GM19035 (cell line): ENCODE measurements around the gene DPEP3.
"Not testable (repeated sequence)": the region's sequence is repeated elsewhere in the genome, so short reads cannot be mapped to it uniquely, and the experiment has no call there.

Experiments used
- ATAC-seq: cut with Tn5 transposase; IDR thresholded peaks from one replicate; pipeline ENCODE4 v1.9.1; 2021; ENCODE audit not compliant: unreplicated experiment

The DPEP3 gene

DNA sequence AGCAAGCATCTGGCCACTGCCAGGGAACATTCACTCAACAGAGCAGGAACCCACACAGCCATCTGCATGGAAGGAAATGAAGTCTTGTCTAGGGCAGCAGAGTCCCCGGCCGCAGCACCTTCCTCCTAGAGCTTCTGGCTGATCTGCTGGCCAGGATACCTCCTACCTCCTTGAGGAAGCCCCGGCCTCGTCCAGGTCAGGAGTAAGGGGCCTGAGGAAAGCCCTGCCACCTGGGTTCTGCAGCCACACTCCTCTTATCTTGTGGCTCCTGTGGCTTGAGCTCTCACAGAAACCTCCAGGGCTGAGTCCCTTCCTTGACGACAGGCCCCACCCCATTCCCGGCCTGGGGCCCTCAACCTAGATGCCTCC is 13.7 kb upstream of the DPEP3 start:
- not testable (repeated sequence) for ATAC-seq

DNA sequence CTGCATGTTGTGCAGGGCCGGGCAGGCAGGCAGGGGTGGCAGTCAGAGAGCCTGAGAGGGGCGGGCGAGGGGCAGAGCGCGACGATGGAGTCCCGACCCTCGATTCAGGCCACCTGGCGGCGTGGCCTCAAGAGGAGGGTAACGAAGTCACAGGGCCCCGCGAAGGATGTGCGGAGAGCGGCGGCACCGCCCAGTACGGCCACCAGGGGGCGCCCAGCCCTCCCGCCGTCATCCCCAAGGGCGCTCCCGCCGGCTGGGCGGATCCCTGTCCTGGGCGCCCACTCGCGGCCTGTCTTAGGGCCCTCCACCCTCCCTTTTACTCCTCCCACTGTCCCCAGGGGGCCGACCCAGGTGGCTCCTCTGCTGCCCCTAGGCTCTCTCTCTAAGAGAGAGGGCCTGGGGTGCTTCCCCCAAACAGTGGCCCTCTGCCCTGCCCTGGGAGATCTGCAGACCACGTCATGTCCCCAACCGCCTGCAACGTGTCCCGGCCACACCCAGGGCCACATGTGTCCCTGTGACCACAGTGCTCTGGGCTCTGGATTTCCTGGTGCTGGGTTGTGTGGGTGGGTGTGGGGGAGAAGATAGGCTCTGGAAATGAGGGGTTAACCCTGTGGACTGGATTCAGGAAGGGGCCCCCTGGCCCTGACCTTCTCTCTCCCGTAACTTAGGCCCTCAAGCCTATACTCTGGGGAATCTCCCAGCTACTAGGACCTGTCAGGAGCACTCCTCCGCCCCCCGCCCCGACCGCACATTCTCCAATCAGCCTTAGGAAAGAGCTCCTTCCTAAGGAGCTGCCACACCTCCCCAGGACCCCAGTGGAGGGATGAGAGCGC is 13.1 kb upstream of the DPEP3 start:
- peak; percentile 77 for ATAC-seq

DNA sequence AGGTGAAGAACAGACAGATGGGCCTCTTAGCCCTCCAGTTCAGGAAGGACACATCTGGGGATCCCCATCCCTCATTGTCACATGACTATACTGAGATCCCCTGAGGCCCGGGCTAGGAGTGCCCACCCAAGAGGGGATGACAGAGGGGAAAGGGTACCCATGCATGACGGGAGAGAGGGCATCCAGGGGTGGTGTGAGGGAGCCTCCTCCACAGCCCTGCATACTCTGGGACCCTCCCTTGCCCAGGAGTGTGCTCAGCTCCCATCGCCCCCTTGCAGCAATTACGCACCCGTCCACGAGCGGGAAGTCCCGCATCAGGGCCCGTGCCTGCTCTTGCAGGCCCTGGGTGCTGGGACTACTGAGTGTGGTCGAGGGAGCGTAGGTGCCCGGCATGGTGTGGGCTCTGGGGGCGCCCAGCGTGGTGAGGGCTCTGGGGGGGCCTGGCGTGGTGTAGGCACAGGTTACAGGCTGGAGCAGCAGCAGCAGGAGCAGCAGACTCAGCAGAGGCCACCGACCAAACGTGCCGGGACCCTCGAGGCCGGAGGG is 12.4 kb upstream of the DPEP3 start:
- peak; percentile 20 for ATAC-seq

DNA sequence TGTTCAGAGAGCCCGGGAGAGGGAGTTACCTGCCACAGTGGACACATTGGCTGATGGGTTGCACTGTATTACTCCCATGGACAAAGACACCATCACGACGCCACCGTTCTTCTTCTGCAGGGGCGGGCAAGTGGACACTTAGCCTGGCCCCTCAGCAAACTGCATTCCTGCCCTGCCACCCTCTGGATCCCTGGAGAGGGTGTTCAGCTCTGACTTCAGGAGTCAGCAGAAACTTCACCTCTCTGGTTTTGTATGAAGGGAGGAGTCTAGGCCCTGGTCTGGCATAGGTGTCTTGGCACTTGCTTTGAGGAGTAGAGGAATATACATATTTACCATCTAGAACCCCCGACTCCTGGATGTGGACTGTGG is 9.7 kb upstream of the DPEP3 start:
- no peak for ATAC-seq

DNA sequence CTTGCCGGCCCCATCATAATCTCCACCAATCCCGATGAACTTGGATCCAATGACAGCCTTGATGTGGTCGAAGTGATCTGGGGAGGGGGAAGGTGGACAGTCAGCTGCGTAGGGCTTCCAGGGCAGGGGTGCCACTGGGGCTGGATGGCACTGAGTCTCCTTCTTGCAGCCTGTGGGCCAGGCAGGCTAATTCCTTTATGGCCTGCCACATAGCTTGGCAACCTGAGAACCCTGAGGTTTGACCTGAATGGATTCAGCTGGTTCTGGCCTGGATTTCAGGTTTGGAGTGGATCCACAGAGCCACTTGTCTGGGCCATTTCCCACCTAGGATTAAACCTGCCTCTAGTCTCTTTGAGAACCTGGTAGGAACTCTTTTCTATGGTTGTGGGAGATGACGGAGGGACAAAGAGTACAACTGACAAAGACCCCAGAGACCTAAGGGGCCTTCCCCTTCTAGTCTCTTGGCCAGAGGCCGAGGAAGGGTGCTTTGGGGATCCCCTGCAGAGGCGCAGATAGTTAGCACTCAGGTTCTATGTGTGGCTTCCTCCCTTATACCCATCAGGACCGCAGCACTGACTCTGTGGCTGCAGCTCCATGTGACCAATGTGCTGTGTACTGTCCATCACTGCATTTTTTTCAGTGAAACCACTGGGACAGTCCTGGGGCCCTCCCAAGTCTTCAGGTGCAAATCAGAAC is 9.2 kb upstream of the DPEP3 start:
- no peak for ATAC-seq

DNA sequence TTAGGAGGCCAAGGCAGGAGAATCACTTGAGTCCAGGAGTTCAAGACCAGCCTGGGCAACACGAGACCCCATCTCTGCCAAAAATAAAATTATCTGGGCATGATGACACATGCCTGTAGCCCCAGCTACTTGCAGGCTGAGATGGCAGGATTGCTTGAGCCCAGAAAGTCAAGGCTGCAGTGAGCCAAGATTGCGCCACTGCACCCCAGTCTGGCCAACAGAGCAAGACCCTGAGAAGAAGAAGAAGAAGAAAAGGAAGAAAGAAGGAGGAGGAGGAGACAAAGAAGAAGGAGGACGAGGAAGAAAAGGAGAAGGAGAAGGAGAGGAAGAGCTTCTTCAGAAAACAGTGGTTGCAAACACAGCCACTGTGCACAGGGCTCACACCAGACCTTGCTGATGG is 8.4 kb upstream of the DPEP3 start:
- ATAC-seq = no peak

DNA sequence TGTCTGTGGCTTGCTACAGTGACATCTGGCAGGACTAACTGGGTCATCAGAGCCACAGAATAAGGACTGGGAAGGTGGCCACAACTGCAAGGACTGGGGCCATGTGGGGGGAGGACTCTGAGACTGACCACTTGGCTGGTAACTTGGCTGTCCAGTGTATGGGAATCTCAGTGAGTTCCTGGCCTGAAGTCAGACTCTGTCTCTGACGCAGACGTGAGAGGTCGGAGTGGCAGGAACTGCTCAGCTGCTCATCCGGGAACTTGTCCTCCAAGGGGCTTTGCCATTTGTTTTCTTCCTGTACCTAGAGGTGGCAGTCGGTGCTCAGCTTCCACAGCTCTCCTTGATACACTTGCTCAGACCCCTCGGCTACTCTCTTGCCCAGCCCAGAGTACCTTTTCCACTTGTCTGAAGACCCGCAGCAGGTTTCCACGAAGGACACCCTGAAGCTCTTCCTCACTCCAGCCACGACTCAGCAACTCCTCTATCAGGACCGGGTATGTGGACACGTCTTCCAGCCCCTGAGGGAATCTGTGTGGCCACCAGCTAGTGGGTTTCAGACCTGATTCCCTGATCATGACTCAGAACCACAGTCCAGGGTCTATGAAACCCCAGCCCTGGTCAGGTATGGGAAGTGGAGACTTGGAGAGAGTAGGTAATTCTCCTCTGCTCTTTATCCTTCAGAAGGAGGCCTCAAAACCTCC is 7.3 kb upstream of the DPEP3 start:
- ATAC-seq = no peak

DNA sequence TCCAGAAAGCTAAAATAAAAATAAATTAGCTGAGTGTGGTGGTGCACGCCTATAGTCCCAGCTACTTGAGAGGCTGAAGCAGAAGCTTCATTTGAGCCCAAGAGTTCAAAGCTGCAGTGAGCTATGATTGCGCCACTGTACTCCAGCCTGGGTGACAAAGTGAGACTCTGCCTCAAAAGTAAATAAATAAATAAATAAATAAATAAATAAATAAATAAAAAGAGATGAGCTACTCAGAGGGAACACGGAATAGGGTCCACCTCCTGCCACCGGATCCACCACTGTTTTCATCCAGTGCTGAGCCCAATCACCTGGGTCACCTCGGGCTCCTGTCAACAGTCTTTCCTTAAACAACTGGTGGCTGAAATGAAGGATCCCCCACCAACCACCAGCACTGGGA is 6.7 kb upstream of the DPEP3 start:
- no peak for ATAC-seq

DNA sequence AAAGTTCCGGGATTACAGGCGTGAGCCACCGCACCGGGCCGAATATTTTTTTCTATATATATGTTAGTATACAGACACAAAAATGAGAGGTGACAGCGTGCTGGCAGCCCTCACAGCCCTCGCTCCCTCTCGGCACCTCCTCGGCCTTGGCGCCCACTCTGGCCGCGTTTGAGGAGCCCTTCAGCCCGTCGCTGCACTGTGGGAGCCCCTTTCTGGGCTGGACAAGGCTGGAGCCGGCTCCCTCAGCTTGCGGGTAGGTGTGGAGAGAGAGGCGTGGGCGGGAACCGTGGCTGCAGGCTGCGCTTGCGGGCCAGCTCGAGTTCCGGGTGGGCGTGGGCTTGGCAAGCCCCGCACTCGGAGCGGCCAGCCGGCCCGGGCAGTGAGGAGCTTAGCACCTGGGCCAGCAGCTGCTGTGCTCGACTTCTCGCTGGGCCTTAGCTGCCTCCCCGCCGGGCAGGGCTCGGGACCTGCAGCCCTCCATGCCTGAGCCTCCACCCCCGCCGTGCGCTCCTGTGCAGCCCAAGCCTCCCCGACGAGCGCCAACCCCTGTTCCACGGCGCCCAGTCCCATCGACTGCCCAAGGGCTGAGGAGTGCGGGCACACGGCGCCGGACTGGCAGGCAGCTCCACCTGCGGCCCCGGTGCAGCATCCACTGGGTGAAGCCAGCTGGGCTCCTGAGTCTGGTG is 1.9 kb upstream of the DPEP3 start:
- ATAC-seq = no peak

DNA sequence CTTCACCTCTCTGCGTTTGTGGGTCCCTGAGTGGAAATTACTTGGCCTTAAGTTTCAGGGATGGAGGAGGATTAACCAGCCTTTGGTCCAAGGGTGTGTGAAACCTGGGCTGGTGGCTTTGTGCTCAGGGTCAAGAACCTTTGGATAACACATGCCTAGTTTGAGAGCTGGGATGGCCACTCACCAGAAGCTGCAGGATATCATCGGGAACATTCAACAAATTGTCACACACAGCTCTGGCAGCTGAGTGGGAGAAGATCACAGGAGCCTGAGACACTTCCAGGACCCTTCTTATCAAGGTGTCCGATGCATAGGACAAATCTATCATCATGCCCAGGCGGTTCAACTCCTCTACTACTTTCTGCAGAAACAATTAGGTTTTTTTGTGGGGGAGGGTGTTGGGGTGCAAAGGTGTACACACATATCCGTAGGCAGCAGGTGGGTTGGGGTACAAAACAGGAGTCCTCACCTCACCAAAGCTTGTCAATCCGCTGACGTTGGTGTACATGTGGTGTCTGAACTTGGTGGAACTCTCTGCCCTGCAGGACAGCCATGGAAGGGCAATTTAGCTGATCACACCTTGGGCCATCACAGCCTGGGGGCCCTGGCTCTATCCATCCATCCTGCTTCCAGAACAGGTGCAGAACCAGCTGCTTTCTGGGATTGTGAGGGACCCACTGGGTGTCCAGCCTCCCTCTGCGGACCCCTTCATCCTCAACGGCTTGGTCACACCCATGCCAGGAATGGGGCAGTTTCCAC is 2.7 kb downstream of the DPEP3 start:
- ATAC-seq = no peak

DNA sequence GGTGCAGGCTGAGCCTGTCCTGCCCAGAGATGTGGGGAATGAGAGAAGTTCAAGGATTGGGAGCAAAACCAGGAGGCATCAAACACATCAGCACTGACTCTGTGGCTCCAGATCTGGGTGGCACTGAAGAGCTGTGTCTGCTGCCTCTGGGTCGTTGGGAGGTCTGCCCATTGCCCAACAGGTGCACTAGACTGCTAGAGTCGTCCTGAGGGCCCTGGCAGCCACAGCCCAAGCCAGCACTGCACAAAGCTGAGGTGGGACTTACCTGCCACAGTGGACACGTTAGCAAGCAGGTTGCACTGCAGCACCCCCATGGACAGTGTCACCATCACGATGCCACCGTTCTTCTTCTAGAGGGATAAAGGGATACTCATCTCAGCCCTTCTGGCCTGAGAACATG is 3.3 kb downstream of the DPEP3 start:
- ATAC-seq = no peak

DNA sequence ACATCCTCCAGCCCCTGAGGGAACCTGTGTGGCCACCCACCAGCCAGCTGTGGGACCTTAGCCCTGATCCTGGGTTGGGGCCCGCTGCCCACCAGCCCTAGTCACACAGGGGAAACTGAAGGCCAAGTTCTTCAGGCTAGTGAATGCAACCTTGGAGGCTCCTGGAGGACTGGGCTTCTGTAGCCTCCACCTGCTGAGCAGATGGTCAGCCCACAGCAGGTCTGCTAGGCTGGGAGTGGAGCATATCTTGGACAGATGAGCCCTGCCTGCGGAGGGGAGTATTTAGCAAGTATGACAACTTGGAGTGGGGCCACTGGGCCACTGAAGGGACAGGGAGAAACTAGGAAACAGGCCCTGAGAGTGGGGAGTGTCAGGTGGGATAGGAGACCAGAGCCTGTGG is 4.1 kb downstream of the DPEP3 start:
- ATAC-seq = no peak

DNA sequence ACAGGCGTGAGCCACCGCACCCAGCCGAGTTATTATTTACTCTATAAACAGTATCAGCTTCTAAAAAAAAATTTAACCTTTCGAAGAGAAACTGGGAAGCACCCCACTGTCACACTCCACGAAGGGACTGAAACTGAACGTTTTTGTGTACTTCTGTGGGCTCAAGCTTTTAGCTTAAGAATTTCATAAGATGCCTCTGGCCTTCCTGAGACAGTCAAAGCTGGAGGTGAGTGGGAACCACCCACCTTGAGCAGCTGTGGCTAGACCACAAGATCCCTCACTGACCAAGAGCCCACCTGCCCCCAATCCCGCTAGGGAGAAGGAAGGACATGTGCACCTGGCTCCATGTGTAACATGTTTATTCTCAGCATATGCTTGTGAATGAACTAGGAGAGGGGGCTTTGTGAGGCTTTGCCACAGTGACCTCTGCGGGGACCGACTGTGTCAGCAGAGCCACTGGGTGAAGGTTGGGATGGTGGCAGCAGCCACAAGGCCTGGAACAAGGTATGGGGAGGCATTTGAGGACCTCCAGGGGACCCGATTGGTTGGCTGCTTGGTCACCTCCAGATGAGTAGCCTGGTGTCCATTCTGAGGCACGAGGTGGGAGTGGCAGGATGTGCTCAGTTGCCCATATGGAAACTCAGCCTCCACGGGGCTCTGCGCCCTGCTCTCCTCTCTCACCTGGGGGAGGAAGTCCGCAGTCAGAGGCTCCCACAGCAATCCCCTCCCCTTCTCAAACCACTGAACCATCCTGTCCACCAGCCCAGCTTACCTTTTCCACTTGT is 4.8 kb downstream of the DPEP3 start:
- ATAC-seq = no peak

DNA sequence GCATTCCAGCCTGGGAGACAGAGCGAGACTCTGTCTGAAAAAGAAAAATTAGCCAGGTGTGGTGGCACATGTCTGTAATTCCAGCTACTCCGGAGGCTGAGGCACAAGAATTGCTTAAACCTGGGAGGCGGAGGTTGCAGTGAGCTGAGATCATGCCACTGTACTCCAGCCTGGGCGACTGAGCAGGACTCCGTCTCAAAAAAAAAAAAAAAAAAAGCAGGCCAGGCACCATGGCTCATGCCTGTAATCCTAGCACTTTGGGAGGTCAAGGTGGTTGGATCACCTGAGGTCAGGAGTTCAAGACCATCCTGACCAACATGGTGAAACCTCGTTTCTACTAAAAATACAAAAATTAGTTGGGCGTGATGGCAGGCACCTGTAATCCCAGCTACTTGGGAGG is 8.0 kb downstream of the DPEP3 start:
- not testable (repeated sequence) for ATAC-seq

DNA sequence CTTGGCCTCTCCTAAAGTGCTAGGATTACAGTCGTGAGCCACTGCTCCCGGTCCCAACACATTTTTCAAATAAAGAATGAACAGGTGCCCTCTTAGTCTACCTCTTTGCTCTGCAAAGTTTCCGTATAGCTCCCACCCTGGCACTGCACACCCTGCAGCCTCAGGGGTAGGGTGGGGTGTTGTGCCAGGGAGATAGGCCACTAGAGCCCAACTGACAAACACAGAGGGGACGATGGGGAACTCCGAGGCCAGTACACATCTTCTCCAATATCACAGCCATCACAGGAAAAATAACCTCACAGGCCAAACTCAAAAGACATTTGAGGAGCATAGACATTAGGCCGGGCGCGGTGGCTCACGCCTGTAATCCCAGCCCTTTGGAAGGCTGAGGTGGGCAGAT is 9.2 kb downstream of the DPEP3 start:
- no peak for ATAC-seq

DNA sequence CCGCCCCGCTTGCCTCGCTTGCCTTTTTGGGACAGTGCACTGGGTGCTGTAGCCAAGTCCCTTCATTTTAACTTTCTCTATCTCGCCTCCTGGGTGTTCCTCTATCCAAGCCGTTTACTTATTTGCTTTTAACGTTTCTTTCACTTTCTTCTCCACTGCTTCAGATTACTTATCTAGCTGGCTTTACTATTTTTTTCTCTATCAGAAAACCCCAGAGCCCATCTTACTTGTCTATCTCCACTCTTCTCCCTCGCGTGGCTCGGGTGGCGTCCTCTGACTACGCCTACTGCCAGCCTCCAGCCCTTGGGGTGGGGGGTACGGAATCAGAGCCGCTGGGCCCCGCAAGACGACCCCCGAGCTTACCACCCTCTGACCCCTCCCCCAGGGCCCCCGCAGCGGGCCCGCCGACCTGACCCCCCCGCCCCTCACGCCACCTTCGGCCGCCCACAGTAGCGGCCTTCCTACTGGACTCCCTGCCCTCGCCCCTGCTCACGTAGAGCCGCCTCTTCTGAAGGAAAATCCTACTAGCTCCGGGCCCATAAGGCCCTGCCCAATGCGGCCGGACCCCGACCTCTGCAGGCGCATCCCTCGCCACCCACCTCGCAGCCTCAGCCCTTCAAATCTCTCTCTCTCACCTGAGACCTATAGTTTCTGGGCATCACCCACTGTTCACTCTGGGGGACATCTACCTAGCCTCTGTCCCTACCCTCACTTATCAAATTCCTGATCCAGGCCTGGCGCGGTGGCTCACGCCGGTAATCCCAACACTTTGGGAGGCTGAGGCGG is 10.9 kb downstream of the DPEP3 start:
- peak; percentile 20 for ATAC-seq

DNA sequence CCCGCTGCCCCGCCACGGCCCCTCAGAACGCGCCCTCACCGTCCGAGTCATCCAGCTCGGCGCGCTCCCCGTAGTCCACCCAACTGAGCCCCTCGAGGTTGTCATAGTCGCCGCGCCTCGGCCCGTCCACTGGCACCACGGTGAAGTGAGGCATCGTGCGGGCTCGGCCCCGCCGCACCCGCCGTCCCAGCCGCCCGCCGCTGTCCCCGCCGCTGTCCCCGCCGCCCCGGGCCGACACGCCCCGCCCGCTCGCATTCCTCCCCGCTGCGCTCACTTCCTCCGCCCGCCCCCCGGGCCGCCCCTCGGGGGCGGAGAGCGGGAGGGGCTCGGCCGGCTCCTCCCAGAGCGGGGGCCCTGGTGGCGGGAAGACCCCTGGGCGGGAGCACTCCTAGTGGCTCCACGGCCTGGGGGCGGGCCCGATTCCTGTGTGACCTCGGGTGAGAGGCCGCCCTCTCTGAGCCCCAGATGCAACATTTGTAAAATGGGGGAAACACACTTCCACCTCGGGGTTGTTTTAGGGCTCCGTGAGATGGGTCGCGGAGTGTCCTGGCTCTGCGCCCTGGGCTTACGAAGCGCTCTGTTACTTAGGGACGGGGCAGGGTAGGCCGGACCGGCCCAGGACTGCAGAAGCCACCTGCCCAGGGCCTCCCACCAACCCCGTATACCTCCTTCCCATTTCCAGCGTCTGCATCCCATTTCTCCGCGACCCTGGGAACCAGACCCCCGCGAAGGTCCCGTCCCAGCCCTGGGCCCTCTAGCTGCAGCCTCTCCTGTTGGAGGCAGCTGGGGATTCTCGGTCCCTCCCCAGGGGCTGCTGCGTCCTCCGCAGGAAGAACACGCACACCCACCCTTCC is 11.7 kb downstream of the DPEP3 start, which contains the start of gene SLC12A4:
Gene SLC12A4 (minus strand): TSS at position 238 of the 854 bp plus-strand sequence. CDS start 84 bp downstream, at position 154.
- peak; percentile 77 for ATAC-seq

DNA sequence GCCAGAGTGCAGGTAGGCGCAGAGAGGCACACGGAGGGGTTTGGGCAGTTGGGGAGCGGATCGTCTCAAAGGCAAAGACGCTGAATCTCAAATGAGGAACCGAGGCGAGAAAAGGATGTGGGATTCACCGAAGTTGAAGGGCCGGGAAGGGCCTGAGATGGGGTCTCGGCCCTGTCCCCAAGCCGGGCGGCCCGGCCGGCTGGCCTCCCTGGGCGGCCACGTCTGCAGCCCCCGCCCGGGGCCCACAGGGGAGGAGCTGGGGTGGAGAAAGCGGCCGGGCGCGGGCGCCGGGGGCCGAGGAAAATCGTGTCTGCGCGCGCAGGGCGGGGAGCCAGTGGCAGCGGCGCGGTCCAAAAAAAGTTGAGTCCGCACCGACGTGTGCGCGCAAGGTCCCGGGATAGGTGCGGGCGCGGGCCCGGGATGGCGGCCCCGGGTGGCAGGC is 12.3 kb downstream of the DPEP3 start:
- peak; percentile 28 for ATAC-seq
